ENCODE results near the gene PKNOX2. TPM values are rescaled to one million over a fixed set of nuclear protein-coding genes. Genes with fewer than 3 reads are reported as not detected.
A peak's percentile ranks its signal among the peaks of the same experiment; 100 is the strongest.

PKNOX2 gene
- total RNA-seq, 1 experiment from 2014 or later = 3.7 TPM

GRCh38 chr11:125370561-125371389 is 206.2 kb downstream of the PKNOX2 start:
- CTCF ChIA-PET = interaction anchor here (0.5 to 6.3 kb wide), 21 partner anchors 11 to 1582 kb away, joined by 3 to 43 read pairs (median 6); partner anchors contain the start of genes PKNOX2 and SLC37A2
- ATAC-seq (peak; percentile 9), DNase-seq (ENCODE audit: low spot score) (no peak)
- Mint-ChIP-seq H3K36me3 (no peaks in the 10 kb centered on the region), H3K27ac (no peak overlapping the region), H3K4me3 (peak overlapping the region; percentile 64), H3K9me3 (no peaks in the 10 kb centered on the region), H3K27me3 (ENCODE audit: low read depth) (peaks cover 5% of the 10 kb centered on the region), H3K4me1 (peaks cover 51% of the 10 kb centered on the region)
- POLR2A ChIA-PET = interaction anchor here (1.1 kb wide), 1 partner anchor 259 kb away, joined by 3 read pairs; the partner anchor contains the start of gene TMEM218
- no peak for TF ChIP-seq FOXK1 (CRISPR knock-in tag; IDR thresholded peaks at IDR 0.05)
- no peak for TF ChIP-seq PREB (CRISPR knock-in tag; IDR thresholded peaks at IDR 0.05; ENCODE audit: borderline replicate concordance)
- no peak for TF ChIP-seq ZNF232 (CRISPR knock-in tag; IDR thresholded peaks at IDR 0.05)
- TF ChIP-seq FOXP1 (CRISPR knock-in tag; IDR thresholded peaks at IDR 0.05; ENCODE audit: borderline replicate concordance) = 0 out of 2 replicates have a peak, but pooled peaks have one; percentile 26

DNA sequence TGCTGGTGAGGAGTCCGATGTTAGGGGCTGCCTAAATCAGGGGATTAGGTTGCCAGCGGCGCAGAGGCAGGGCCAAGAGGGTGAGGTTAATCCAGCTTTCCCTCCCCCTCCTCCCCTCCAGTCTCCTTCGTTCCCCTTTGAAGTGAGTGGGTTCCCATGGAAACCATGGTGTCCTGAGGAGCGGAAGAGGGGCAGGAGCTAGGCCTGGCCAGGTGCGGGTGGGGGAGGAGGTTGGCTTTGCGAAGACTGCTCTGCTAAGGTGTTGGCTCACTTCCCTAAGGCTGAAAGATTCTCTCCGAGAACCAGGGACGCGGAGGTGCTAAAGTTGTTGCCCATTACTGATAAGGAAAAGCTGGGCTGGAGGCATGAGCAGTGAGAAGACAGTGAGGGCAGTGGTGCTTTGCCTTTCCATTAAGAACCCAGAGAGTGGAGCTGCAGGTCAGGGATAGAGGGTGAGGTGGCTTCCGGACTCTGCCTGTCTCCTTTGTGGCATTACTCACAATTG is 206.9 kb downstream of the PKNOX2 start:
- Mint-ChIP-seq H3K4me3 (peak overlapping the region; percentile 64), H3K9me3 (no peaks in the 10 kb centered on the region), H3K4me1 (peaks cover 58% of the 10 kb centered on the region), H3K27ac (peak overlapping the region; percentile 97), H3K27me3 (ENCODE audit: low read depth) (peaks cover 5% of the 10 kb centered on the region), H3K36me3 (no peaks in the 10 kb centered on the region)
- ATAC-seq (peak; percentile 88), DNase-seq (ENCODE audit: low spot score) (peak; percentile 86)
- ChIA-PET POLR2A (interaction anchor here (1.1 kb wide), 1 partner anchor 260 kb away, joined by 3 read pairs; the partner anchor contains the start of gene TMEM218), CTCF (interaction anchor here (0.5 to 6.3 kb wide), 22 partner anchors 11 to 1583 kb away, joined by 3 to 43 read pairs (median 6); partner anchors contain the start of genes PKNOX2 and SLC37A2)
- TF ChIP-seq, protein P1, sequence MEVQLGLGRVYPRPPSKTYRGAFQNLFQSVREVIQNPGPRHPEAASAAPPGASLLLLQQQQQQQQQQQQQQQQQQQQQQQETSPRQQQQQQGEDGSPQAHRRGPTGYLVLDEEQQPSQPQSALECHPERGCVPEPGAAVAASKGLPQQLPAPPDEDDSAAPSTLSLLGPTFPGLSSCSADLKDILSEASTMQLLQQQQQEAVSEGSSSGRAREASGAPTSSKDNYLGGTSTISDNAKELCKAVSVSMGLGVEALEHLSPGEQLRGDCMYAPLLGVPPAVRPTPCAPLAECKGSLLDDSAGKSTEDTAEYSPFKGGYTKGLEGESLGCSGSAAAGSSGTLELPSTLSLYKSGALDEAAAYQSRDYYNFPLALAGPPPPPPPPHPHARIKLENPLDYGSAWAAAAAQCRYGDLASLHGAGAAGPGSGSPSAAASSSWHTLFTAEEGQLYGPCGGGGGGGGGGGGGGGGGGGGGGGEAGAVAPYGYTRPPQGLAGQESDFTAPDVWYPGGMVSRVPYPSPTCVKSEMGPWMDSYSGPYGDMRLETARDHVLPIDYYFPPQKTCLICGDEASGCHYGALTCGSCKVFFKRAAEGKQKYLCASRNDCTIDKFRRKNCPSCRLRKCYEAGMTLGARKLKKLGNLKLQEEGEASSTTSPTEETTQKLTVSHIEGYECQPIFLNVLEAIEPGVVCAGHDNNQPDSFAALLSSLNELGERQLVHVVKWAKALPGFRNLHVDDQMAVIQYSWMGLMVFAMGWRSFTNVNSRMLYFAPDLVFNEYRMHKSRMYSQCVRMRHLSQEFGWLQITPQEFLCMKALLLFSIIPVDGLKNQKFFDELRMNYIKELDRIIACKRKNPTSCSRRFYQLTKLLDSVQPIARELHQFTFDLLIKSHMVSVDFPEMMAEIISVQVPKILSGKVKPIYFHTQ (CRISPR knock-in tag; IDR thresholded peaks at IDR 0.05) = no peak
- TF ChIP-seq NR2C2 (CRISPR knock-in tag; IDR thresholded peaks at IDR 0.05) (no peak), CBFB (CRISPR knock-in tag; IDR thresholded peaks at IDR 0.05; ENCODE audit: low read depth) (0 out of 2 replicates have a peak, but pooled peaks have one; percentile 59), ZBTB21 (CRISPR knock-in tag; IDR thresholded peaks at IDR 0.05; ENCODE audit: borderline replicate concordance) (peak; percentile 68; the same call in 1 of the 2 replicates), RELA (CRISPR knock-in tag; IDR thresholded peaks at IDR 0.05; ENCODE audit: borderline replicate concordance) (no peak), ZNF121 (CRISPR knock-in tag; IDR thresholded peaks at IDR 0.05) (0 out of 2 replicates have a peak, but pooled peaks have one; percentile 31), SP1 (CRISPR knock-in tag; conservative IDR thresholded peaks at IDR 0.05) (peak; percentile 47; the same call in 1 of the 2 replicates), SMAD3 (CRISPR knock-in tag; IDR thresholded peaks at IDR 0.05; ENCODE audit: borderline replicate concordance) (no peak), ZNF263 (CRISPR knock-in tag; IDR thresholded peaks at IDR 0.05; ENCODE audit: low read depth) (no peak), TP53 (CRISPR knock-in tag; IDR thresholded peaks at IDR 0.05) (0 out of 2 replicates have a peak, but pooled peaks have one; percentile 10), ETV6 (CRISPR knock-in tag; IDR thresholded peaks at IDR 0.05) (peak; percentile 76; the same call in 1 of the 2 replicates), MAX (CRISPR knock-in tag; IDR thresholded peaks at IDR 0.05) (no peak), MYBL2 (CRISPR knock-in tag; IDR thresholded peaks at IDR 0.05) (0 out of 2 replicates have a peak, but pooled peaks have one; percentile 50), ERG (CRISPR knock-in tag; IDR thresholded peaks at IDR 0.05) (peak; percentile 29; the same call in 1 of the 2 replicates), FOXP1 (CRISPR knock-in tag; IDR thresholded peaks at IDR 0.05; ENCODE audit: borderline replicate concordance) (peak; percentile 51; the same call in 1 of the 2 replicates), ZNF281 (CRISPR knock-in tag; IDR thresholded peaks at IDR 0.05) (peak; percentile 92)
- TF ChIP-seq, protein P2, sequence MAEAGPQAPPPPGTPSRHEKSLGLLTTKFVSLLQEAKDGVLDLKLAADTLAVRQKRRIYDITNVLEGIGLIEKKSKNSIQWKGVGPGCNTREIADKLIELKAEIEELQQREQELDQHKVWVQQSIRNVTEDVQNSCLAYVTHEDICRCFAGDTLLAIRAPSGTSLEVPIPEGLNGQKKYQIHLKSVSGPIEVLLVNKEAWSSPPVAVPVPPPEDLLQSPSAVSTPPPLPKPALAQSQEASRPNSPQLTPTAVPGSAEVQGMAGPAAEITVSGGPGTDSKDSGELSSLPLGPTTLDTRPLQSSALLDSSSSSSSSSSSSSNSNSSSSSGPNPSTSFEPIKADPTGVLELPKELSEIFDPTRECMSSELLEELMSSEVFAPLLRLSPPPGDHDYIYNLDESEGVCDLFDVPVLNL (CRISPR knock-in tag; IDR thresholded peaks at IDR 0.05; ENCODE audit: borderline replicate concordance, low read depth) = no peak
- TF ChIP-seq, protein P3, sequence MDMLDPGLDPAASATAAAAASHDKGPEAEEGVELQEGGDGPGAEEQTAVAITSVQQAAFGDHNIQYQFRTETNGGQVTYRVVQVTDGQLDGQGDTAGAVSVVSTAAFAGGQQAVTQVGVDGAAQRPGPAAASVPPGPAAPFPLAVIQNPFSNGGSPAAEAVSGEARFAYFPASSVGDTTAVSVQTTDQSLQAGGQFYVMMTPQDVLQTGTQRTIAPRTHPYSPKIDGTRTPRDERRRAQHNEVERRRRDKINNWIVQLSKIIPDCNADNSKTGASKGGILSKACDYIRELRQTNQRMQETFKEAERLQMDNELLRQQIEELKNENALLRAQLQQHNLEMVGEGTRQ (CRISPR knock-in tag; IDR thresholded peaks at IDR 0.05) = peak; percentile 16; the same call in 1 of the 2 replicates

All from WTC11 (cell line).